ENCODE data around the gene CHST9. TPM values are rescaled to one million over a fixed set of nuclear protein-coding genes. Genes with fewer than 3 reads are reported as not detected.

CHST9 gene
- total and polyA plus RNA-seq, 9 of the 15 experiments (the other 6 are each of a cell fraction or from before 2014, with no cell fraction given) = not detected

DNA sequence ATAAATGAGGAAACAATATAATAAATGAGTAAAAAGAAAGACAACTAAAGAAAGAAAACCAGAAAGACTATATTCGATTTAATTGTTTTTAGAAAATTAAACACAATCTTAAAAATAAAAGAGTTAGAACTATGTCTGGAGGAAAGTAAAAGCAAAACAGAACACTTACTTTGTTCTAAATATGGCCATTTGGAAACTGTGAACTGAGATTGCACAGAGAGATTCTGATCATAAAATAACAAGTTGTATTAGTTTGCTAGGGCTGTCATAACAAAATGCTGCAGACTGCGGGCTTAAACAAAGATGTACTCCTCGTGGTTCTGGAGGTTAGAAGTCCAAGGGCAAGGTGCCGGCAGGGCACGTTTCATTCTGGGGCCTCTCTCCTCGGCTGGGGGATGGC, 191.5 kb downstream of the CHST9 start:
- no TSS peak for BruUV-seq (replicated peaks)
- Histone ChIP-seq H3K9ac (ENCODE audit: insufficient read depth in 1 of 2, low read depth in 2 of 2, low read length in 2 of 2) (no peak overlapping the region), H3K36me3 (ENCODE audit: control insufficient read depth, insufficient read depth, low read length) (no peaks in the 10 kb centered on the region), H3K27me3 (ENCODE audit: control insufficient read depth in 2 of 2, insufficient read depth in 2 of 2, low read length in 2 of 2) (no peaks in the 10 kb centered on the region), H3K4me2 (ENCODE audit: insufficient read depth, low read length) (no peak overlapping the region), H3K4me3 (no peak overlapping the region), H3K4me1 (replicated peaks in 1 of 2; ENCODE audit: control insufficient read depth in 2 of 2, insufficient read depth in 2 of 2, low read length in 2 of 2) (no peaks in the 10 kb centered on the region), H4K20me1 (replicated peaks; ENCODE audit: control insufficient read depth, insufficient read depth, low read length) (no peaks in the 10 kb centered on the region), H3K9me3 (replicated peaks; ENCODE audit: control insufficient read depth, insufficient read depth, low read depth, low read length) (no peaks in the 10 kb centered on the region; the same call in 1 of the 2 replicates), H3K79me2 (ENCODE audit: control insufficient read depth, insufficient read depth, low read length) (no peaks in the 10 kb centered on the region), H3K9me1 (ENCODE audit: control insufficient read depth, insufficient read depth, low read length) (no peaks in the 10 kb centered on the region), H2AFZ (ENCODE audit: low read depth, low read length) (no peak overlapping the region), H3K27ac (ENCODE audit: extremely low read depth, low read depth, low read length) (no peak overlapping the region)
- CTCF ChIA-PET (ENCODE audit: low intra/inter-chr PET ratio) = no interaction called here
- TF ChIP-seq PCBP1 (IDR thresholded peaks at IDR 0.05; ENCODE audit: low read depth, low read length, poor library complexity, severe bottlenecking) (no peak), ZSCAN29 (IDR thresholded peaks at IDR 0.05) (no peak), XRCC5 (IDR thresholded peaks at IDR 0.05; ENCODE audit: low read depth, low read length) (no peak), SLC30A9 (CRISPR knock-in tag; IDR thresholded peaks at IDR 0.05) (no peak), MYBL2 (IDR thresholded peaks at IDR 0.05; ENCODE audit: low read depth) (no peak), MYBL2 (CRISPR knock-in tag; IDR thresholded peaks at IDR 0.05; ENCODE audit: borderline replicate concordance) (no peak), ZNF217 (CRISPR knock-in tag; IDR thresholded peaks at IDR 0.05) (no peak)
- TF ChIP-seq, protein P1, sequence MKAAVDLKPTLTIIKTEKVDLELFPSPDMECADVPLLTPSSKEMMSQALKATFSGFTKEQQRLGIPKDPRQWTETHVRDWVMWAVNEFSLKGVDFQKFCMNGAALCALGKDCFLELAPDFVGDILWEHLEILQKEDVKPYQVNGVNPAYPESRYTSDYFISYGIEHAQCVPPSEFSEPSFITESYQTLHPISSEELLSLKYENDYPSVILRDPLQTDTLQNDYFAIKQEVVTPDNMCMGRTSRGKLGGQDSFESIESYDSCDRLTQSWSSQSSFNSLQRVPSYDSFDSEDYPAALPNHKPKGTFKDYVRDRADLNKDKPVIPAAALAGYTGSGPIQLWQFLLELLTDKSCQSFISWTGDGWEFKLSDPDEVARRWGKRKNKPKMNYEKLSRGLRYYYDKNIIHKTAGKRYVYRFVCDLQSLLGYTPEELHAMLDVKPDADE (conservative IDR thresholded peaks at IDR 0.05; ENCODE audit: control insufficient read depth, low read depth, low read length) = no peak
- TF ChIP-seq, protein P2, sequence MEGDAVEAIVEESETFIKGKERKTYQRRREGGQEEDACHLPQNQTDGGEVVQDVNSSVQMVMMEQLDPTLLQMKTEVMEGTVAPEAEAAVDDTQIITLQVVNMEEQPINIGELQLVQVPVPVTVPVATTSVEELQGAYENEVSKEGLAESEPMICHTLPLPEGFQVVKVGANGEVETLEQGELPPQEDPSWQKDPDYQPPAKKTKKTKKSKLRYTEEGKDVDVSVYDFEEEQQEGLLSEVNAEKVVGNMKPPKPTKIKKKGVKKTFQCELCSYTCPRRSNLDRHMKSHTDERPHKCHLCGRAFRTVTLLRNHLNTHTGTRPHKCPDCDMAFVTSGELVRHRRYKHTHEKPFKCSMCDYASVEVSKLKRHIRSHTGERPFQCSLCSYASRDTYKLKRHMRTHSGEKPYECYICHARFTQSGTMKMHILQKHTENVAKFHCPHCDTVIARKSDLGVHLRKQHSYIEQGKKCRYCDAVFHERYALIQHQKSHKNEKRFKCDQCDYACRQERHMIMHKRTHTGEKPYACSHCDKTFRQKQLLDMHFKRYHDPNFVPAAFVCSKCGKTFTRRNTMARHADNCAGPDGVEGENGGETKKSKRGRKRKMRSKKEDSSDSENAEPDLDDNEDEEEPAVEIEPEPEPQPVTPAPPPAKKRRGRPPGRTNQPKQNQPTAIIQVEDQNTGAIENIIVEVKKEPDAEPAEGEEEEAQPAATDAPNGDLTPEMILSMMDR (IDR thresholded peaks at IDR 0.05 in 2 of 3, conservative IDR thresholded peaks at IDR 0.05 in 1 of 3; ENCODE audit: insufficient read depth in 2 of 3, low read depth in 1 of 3, low read length in 3 of 3) = no peak
- FAIRE-seq (no peak), DNase-seq (ENCODE audit: extremely low read depth in 1 of 4, low spot score in 3 of 4) (no peak), ATAC-seq (no peak)
- intact Hi-C loops (cut with micrococcal nuclease) (no loop called here), in situ Hi-C loops (cut with MboI) (no loop called here)
- 2% methylated on average over 6 of the region's 6 CpGs for WGBS (ENCODE audit: insufficient coverage, low coverage, missing lambda C conversion rate)
- POLR2A ChIA-PET = no interaction called here
